ENCODE measurements around the gene COL27A1.

The COL27A1 gene

DNA sequence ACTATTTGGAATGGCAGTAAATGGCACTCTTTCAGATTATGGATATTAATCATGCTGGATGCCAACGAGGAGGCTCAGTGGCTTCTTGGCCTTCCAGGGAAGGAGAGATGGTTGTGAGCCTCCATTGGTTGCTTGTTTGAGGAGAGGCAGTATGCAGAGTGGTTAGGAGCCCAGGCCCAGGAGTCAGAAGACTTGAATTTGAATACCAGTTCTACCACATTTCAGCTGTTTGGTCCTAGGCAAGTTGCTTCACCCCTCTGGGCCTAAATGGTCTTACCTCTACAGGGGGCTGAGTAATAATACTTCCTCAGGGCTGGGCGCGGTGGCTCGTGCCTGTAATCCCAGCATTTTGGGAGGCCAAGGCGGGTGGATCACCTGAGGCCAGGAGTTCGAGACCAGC is 52.5 kb downstream of the COL27A1 start:
- Histone ChIP-seq H3K4me3 (replicated peaks; ENCODE audit: insufficient read depth, low read length) (no peak overlapping the region), H3K27me3 (ENCODE audit: insufficient read depth, poor library complexity, severe bottlenecking) (no peaks in the 10 kb centered on the region), H3K27ac (replicated peaks) (no peak overlapping the region)
- no peak for DNase-seq (ENCODE audit: low read depth in 1 of 2, low spot score in 1 of 2)
- TF ChIP-seq, protein P1, sequence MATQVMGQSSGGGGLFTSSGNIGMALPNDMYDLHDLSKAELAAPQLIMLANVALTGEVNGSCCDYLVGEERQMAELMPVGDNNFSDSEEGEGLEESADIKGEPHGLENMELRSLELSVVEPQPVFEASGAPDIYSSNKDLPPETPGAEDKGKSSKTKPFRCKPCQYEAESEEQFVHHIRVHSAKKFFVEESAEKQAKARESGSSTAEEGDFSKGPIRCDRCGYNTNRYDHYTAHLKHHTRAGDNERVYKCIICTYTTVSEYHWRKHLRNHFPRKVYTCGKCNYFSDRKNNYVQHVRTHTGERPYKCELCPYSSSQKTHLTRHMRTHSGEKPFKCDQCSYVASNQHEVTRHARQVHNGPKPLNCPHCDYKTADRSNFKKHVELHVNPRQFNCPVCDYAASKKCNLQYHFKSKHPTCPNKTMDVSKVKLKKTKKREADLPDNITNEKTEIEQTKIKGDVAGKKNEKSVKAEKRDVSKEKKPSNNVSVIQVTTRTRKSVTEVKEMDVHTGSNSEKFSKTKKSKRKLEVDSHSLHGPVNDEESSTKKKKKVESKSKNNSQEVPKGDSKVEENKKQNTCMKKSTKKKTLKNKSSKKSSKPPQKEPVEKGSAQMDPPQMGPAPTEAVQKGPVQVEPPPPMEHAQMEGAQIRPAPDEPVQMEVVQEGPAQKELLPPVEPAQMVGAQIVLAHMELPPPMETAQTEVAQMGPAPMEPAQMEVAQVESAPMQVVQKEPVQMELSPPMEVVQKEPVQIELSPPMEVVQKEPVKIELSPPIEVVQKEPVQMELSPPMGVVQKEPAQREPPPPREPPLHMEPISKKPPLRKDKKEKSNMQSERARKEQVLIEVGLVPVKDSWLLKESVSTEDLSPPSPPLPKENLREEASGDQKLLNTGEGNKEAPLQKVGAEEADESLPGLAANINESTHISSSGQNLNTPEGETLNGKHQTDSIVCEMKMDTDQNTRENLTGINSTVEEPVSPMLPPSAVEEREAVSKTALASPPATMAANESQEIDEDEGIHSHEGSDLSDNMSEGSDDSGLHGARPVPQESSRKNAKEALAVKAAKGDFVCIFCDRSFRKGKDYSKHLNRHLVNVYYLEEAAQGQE (IDR thresholded peaks at IDR 0.05; ENCODE audit: insufficient replicate concordance, low read depth) = no peak
- TF ChIP-seq, protein P2, sequence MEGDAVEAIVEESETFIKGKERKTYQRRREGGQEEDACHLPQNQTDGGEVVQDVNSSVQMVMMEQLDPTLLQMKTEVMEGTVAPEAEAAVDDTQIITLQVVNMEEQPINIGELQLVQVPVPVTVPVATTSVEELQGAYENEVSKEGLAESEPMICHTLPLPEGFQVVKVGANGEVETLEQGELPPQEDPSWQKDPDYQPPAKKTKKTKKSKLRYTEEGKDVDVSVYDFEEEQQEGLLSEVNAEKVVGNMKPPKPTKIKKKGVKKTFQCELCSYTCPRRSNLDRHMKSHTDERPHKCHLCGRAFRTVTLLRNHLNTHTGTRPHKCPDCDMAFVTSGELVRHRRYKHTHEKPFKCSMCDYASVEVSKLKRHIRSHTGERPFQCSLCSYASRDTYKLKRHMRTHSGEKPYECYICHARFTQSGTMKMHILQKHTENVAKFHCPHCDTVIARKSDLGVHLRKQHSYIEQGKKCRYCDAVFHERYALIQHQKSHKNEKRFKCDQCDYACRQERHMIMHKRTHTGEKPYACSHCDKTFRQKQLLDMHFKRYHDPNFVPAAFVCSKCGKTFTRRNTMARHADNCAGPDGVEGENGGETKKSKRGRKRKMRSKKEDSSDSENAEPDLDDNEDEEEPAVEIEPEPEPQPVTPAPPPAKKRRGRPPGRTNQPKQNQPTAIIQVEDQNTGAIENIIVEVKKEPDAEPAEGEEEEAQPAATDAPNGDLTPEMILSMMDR (IDR thresholded peaks at IDR 0.05; ENCODE audit: insufficient read depth, low read length) = no peak
- TF ChIP-seq SPI1 (IDR thresholded peaks at IDR 0.05; ENCODE audit: borderline replicate concordance, low read depth) (no peak), POLR2AphosphoS5 (IDR thresholded peaks at IDR 0.05; ENCODE audit: low read depth) (no peak), GABPA (IDR thresholded peaks at IDR 0.05; ENCODE audit: low read depth) (no peak)

DNA sequence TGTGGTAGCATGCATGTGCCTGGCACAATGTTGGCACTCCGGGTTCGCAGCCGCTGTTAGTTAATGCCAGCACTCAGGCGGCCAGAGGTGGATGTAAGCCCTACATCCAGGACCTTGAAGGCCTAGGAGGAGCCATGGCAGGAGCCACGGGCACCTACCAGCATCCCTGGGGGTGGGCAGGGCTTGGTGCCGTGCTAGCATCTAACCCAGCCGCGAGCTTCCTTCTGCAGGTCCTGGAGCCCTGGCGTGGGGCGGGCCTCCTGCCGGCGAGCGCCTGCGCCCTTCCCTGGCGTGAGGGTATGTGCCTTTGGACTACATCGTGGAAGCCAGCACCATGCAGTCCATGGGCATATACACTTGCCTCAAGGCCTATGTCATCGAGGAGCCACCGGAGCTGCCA is 53.8 kb downstream of the COL27A1 start:
- no peak overlapping the region for H3K27ac ChIP-seq (replicated peaks)
- H3K27me3 ChIP-seq (ENCODE audit: insufficient read depth, poor library complexity, severe bottlenecking) = no peaks in the 10 kb centered on the region
- TF ChIP-seq, protein P1 (IDR thresholded peaks at IDR 0.05; ENCODE audit: insufficient replicate concordance, low read depth) = no peak
- no peak for TF ChIP-seq POLR2AphosphoS5 (IDR thresholded peaks at IDR 0.05; ENCODE audit: low read depth)
- no peak for DNase-seq (ENCODE audit: low read depth in 1 of 2, low spot score in 1 of 2)
- H3K4me3 ChIP-seq (replicated peaks; ENCODE audit: insufficient read depth, low read length) = no peak overlapping the region

DNA sequence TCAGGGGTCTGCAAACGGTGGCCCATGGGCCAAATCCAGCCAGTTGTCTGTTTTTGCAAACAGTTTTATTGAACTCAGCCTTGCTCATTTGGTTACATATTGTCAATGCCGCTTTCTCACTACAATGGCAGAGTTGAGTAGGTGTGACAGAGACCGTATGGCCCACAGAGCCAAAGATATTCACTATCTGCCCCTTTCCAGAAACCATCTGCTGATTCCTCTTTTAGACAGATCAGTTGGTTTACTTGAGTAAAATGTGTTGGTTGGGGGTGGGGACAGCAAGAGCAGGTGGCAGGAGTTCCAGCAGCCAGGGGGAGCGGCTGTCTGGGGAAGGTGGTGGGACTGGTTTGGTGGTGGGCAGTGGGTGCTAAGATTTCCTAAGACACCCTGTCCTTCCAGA is 54.8 kb downstream of the COL27A1 start:
- no peak for DNase-seq (ENCODE audit: low read depth in 1 of 2, low spot score in 1 of 2)
- TF ChIP-seq, protein P1 (IDR thresholded peaks at IDR 0.05; ENCODE audit: insufficient replicate concordance, low read depth) = no peak
- H3K4me3 ChIP-seq (replicated peaks; ENCODE audit: insufficient read depth, low read length) = no peak overlapping the region
- no peak overlapping the region for H3K27ac ChIP-seq (replicated peaks)
- H3K27me3 ChIP-seq (ENCODE audit: insufficient read depth, poor library complexity, severe bottlenecking) = no peaks in the 10 kb centered on the region

DNA sequence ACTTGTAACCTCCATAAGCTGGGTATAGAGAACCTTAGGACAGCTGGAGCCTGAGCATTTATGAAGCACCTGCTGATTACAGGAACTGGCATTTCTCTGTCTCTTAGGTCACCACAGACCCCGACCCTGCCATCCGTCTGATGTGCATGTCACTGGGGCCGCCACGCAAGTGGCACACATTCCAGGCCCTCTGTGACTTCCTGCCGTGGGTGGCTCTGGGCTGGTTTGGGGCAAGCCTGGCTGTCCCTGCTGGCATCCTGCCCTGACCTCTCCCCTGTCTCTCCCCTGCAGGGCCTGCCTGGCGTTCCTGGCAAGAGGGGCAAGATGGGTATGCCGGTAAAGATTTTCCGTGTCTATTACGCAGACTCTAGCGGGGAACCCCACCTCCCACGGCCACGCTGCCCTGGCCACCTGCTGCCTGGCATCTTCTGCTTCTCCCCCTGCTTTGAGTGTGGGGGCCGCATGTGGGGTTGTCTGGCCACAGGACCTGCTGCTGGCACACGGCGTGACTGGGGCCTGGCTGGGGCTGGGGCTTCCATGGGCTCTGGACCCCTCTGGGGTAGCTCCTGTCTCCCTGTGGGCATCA is 55.4 kb downstream of the COL27A1 start:
- H3K4me3 ChIP-seq (replicated peaks; ENCODE audit: insufficient read depth, low read length) = no peak overlapping the region
- no peak for TF ChIP-seq POLR2AphosphoS5 (IDR thresholded peaks at IDR 0.05; ENCODE audit: low read depth)
- TF ChIP-seq, protein P1 (IDR thresholded peaks at IDR 0.05; ENCODE audit: insufficient replicate concordance, low read depth) = no peak
- TF ChIP-seq, protein P2 (IDR thresholded peaks at IDR 0.05; ENCODE audit: insufficient read depth, low read length) = no peak
- no peak overlapping the region for H3K27ac ChIP-seq (replicated peaks)
- DNase-seq (ENCODE audit: low read depth in 1 of 2, low spot score in 1 of 2) = no peak
- H3K27me3 ChIP-seq (ENCODE audit: insufficient read depth, poor library complexity, severe bottlenecking) = no peaks in the 10 kb centered on the region
